ENCODE results near the gene RGP1.
A peak's percentile ranks its signal among the peaks of the same experiment; 100 is the strongest.

RGP1 gene

GRCh38 chr9:35741740-35742139 is 7.3 kb upstream of the RGP1 start:
- no peaks in the 10 kb centered on the region for H3K9me3 Mint-ChIP-seq
- no peak for TF ChIP-seq CTCF (IDR thresholded peaks at IDR 0.05; ENCODE audit: unreplicated experiment in 3 of 3)
- H3K4me3 Mint-ChIP-seq = no peak overlapping the region
- H3K27ac Mint-ChIP-seq = no peak overlapping the region
- peaks cover 19% of the 10 kb centered on the region for H3K4me1 Mint-ChIP-seq
- peaks cover 70% of the 10 kb centered on the region for H3K36me3 Mint-ChIP-seq (ENCODE audit: low read depth)
- H3K27me3 Mint-ChIP-seq (ENCODE audit: low read depth) = no peaks in the 10 kb centered on the region

GRCh38 chr9:35743452-35743851 is 5.6 kb upstream of the RGP1 start:
- Mint-ChIP-seq H3K27me3 (ENCODE audit: low read depth) (no peaks in the 10 kb centered on the region), H3K36me3 (ENCODE audit: low read depth) (peaks cover 64% of the 10 kb centered on the region), H3K4me3 (peak overlapping the region in 2 of 3 experiments; percentile 28 to 56)

GRCh38 chr9:35743880-35744518 is 5.1 kb upstream of the RGP1 start:
- Mint-ChIP-seq H3K9me3 (no peaks in the 10 kb centered on the region), H3K27me3 (ENCODE audit: low read depth) (no peaks in the 10 kb centered on the region), H3K36me3 (ENCODE audit: low read depth) (peaks cover 59% of the 10 kb centered on the region), H3K27ac (no peak overlapping the region), H3K4me1 (peaks cover 34% of the 10 kb centered on the region), H3K4me3 (no peak overlapping the region)
- TF ChIP-seq CTCF (IDR thresholded peaks at IDR 0.05; ENCODE audit: unreplicated experiment in 3 of 3) = no peak

More at GRCh38 chr9:35743452-35743851, 5.6 kb upstream of the RGP1 start:
- Mint-ChIP-seq H3K9me3 (no peaks in the 10 kb centered on the region), H3K27ac (peak overlapping the region in 1 of 3 experiments; percentile 40), H3K4me1 (peaks cover 34% of the 10 kb centered on the region)
- TF ChIP-seq CTCF (IDR thresholded peaks at IDR 0.05; ENCODE audit: unreplicated experiment in 3 of 3) = no peak

GRCh38 chr9:35745569-35745968 is 3.5 kb upstream of the RGP1 start:
- Mint-ChIP-seq H3K27ac (peak overlapping the region; percentile 2 to 42 (median 20)), H3K4me1 (peaks cover 40% of the 10 kb centered on the region), H3K9me3 (no peaks in the 10 kb centered on the region), H3K4me3 (peak overlapping the region; percentile 78 to 93 (median 84)), H3K36me3 (ENCODE audit: low read depth) (peaks cover 46% of the 10 kb centered on the region), H3K27me3 (ENCODE audit: low read depth) (no peaks in the 10 kb centered on the region)
- no peak for TF ChIP-seq CTCF (IDR thresholded peaks at IDR 0.05; ENCODE audit: unreplicated experiment in 3 of 3)

GRCh38 chr9:35746583-35746982 is 2.5 kb upstream of the RGP1 start:
- H3K27ac Mint-ChIP-seq = peak overlapping the region; percentile 61 to 74 (median 70)
- no peaks in the 10 kb centered on the region for H3K27me3 Mint-ChIP-seq (ENCODE audit: low read depth)
- no peaks in the 10 kb centered on the region for H3K9me3 Mint-ChIP-seq
- TF ChIP-seq CTCF (IDR thresholded peaks at IDR 0.05; ENCODE audit: unreplicated experiment in 3 of 3) = no peak
- peak overlapping the region; percentile 93 to 96 (median 94) for H3K4me3 Mint-ChIP-seq
- H3K4me1 Mint-ChIP-seq = peaks cover 40% of the 10 kb centered on the region
- H3K36me3 Mint-ChIP-seq (ENCODE audit: low read depth) = peaks cover 44% of the 10 kb centered on the region

Data from nephron (organoid).